H1 (cell line): Measurements from ENCODE around the gene TMEM164. TPM values are rescaled to one million over a fixed set of nuclear protein-coding genes. Genes with fewer than 3 reads are reported as not detected.

Source experiments
- CTCF ChIA-PET: fragments of 300-600 bp; sonication (Branson Sonifier 250); formaldehyde crosslinking; loops from one replicate; lab custom pipeline; 2021; ENCODE audit not compliant: partially characterized antibody; lab: Charles Lee
- POLR2A ChIA-PET: fragments of 300-600 bp; sonication (Branson Sonifier 250); formaldehyde crosslinking; loops from one replicate; lab custom pipeline; 2021; ENCODE audit warnings: inconsistent platforms; ENCODE audit not compliant: partially characterized antibody; lab: Charles Lee
- DNase-seq, 2 experiments: peaks; one replicate each; pipeline versions ENCODE4 v3.0.0 to v3.0.0-alpha.2; 2010 to 2022; ENCODE audit warnings: low spot score in 2 of 2, low read depth in 1 of 2, mixed read lengths in 1 of 2
- FAIRE-seq: peaks from 2 replicates; lab custom pipeline; 2011; peaks lifted over from hg19 to GRCh38; lab: Jason Lieb, UNC
- H2AFZ ChIP-seq: 2 replicates; pipeline ENCODE4 v1.8.1; 2012; ENCODE audit warnings: low read length, inconsistent platforms
- H2AK5ac ChIP-seq: 2 replicates; pipeline ENCODE4 v1.6.1; 2013; ENCODE audit warnings: low read depth, low read length
- H2BK120ac ChIP-seq: replicated peaks from 2 replicates; pipeline ENCODE3; 2013; ENCODE audit warnings: low read depth, low read length, inconsistent platforms
- H2BK12ac ChIP-seq: 2 replicates; pipeline ENCODE4 v1.6.1; 2013; ENCODE audit warnings: low read depth, low read length
- H2BK15ac ChIP-seq: 2 replicates; pipeline ENCODE4 v1.6.1; 2013; ENCODE audit warnings: low read length
- H2BK20ac ChIP-seq: 2 replicates; pipeline ENCODE4 v1.6.1; 2013; ENCODE audit warnings: low read length
- H2BK5ac ChIP-seq: 2 replicates; pipeline ENCODE4 v1.6.1; 2013; ENCODE audit warnings: low read depth, low read length
- H3K14ac ChIP-seq: 2 replicates; pipeline ENCODE4 v1.6.1; 2013; ENCODE audit warnings: inconsistent platforms; ENCODE audit not compliant: insufficient read length
- H3K18ac ChIP-seq: 2 replicates; pipeline ENCODE4 v1.6.1; 2013; ENCODE audit warnings: low read length; ENCODE audit errors: extremely low read depth
- H3K23ac ChIP-seq: 2 replicates; pipeline ENCODE4 v1.6.1; 2013; ENCODE audit warnings: inconsistent platforms; ENCODE audit not compliant: insufficient read length
- H3K23me2 ChIP-seq: 2 replicates; pipeline ENCODE4 v1.6.1; 2013; ENCODE audit warnings: low read depth, low read length
- H3K27ac ChIP-seq: 2 replicates; pipeline ENCODE4 v1.6.1; 2011; ENCODE audit warnings: low read depth, low read length, inconsistent platforms
- H3K27me3 ChIP-seq, 4 experiments: replicated peaks in 1 of 4; 1 replicate in 1 of 4; 2 replicates in 3 of 4; pipeline versions ENCODE4 v1.6.1 to v1.8.1; 2011 to 2013; ENCODE audit warnings: low read length in 3 of 4, mild to moderate bottlenecking in 3 of 4, inconsistent platforms in 2 of 4, mixed read lengths in 2 of 4, moderate library complexity in 1 of 4; ENCODE audit not compliant: control insufficient read depth in 3 of 4, insufficient read depth in 3 of 4; ENCODE audit errors: extremely low read depth in 1 of 4
- H3K36me3 ChIP-seq, 4 experiments: 2 replicates each; pipeline versions ENCODE4 v1.6.1 to v1.8.1; 2011 to 2013; ENCODE audit warnings: mild to moderate bottlenecking in 4 of 4, low read length in 3 of 4, moderate library complexity in 2 of 4, control low read depth in 1 of 4, inconsistent platforms in 1 of 4; ENCODE audit not compliant: insufficient read depth in 4 of 4, control insufficient read depth in 2 of 4
- H3K4ac ChIP-seq: replicated peaks from 2 replicates; pipeline ENCODE3; 2013; ENCODE audit warnings: low read length, low read depth, mixed read lengths, inconsistent platforms; ENCODE audit not compliant: insufficient read length
- H3K4me1 ChIP-seq, 4 experiments: replicated peaks in 1 of 4; 1 replicate in 1 of 4; 2 replicates in 3 of 4; pipeline versions ENCODE4 v1.6.1 to v1.8.1; 2011 to 2013; ENCODE audit warnings: low read length in 3 of 4, inconsistent platforms in 2 of 4, mixed read lengths in 1 of 4; ENCODE audit not compliant: insufficient read depth in 4 of 4, control insufficient read depth in 3 of 4
- H3K4me2 ChIP-seq, 2 experiments: 2 replicates each; pipeline versions ENCODE4 v1.6.1 to v1.8.1; 2011 to 2013; ENCODE audit warnings: low read depth in 2 of 2, low read length in 2 of 2, control low read depth in 1 of 2, inconsistent platforms in 1 of 2, mild to moderate bottlenecking in 1 of 2; ENCODE audit not compliant: insufficient read depth in 1 of 2
- H3K4me3 ChIP-seq, 4 experiments: fragments of 200-600, 300-600 bp in 1 of 4; sonication (generic), shearing (Covaris generic), sonication (Bioruptor Twin) in 1 of 4; 2 replicates each; pipeline versions ENCODE4 v1.5.1 to v1.8.1; 2011 to 2016; ENCODE audit warnings: low read length in 4 of 4, low read depth in 3 of 4, control low read depth in 2 of 4, inconsistent platforms in 2 of 4, mild to moderate bottlenecking in 2 of 4, mixed read lengths in 1 of 4, moderate library complexity in 1 of 4; ENCODE audit not compliant: insufficient read depth in 2 of 4; ENCODE audit errors: extremely low read depth in 1 of 4
- H3K56ac ChIP-seq: replicated peaks from 2 replicates; pipeline ENCODE3; 2013; ENCODE audit warnings: low read depth, mild to moderate bottlenecking, mixed read lengths, low read length, inconsistent platforms; ENCODE audit not compliant: insufficient read length
- H3K79me1 ChIP-seq: 2 replicates; pipeline ENCODE4 v1.6.1; 2013; ENCODE audit warnings: low read depth, low read length, control low read depth
- H3K79me2 ChIP-seq, 2 experiments: 2 replicates each; pipeline versions ENCODE4 v1.6.1 to v1.8.1; 2012 to 2013; ENCODE audit warnings: low read length in 2 of 2, mild to moderate bottlenecking in 2 of 2, inconsistent platforms in 1 of 2; ENCODE audit not compliant: insufficient read depth in 2 of 2, control insufficient read depth in 1 of 2
- H3K9ac ChIP-seq, 4 experiments: replicated peaks in 1 of 4; 1 replicate in 1 of 4; 2 replicates in 3 of 4; pipeline versions ENCODE4 v1.6.1 to v1.8.1; 2011 to 2013; ENCODE audit warnings: low read depth in 3 of 4, low read length in 3 of 4, control low read depth in 2 of 4, mild to moderate bottlenecking in 2 of 4, moderate library complexity in 2 of 4, inconsistent platforms in 1 of 4; ENCODE audit errors: extremely low read depth in 1 of 4
- H3K9me3 ChIP-seq, 2 experiments: 2 replicates each; pipeline versions ENCODE4 v1.6.1 to v1.8.1; 2012 to 2013; ENCODE audit warnings: mild to moderate bottlenecking in 2 of 2, moderate library complexity in 2 of 2, control low read depth in 1 of 2, inconsistent platforms in 1 of 2, low read depth in 1 of 2, low read length in 1 of 2, mixed read lengths in 1 of 2; ENCODE audit not compliant: insufficient read depth in 2 of 2
- H4K20me1 ChIP-seq, 2 experiments: replicated peaks in 1 of 2; 2 replicates each; pipeline versions ENCODE3 to v1.8.1; 2011 to 2013; ENCODE audit warnings: inconsistent platforms in 2 of 2, low read length in 2 of 2, mild to moderate bottlenecking in 1 of 2; ENCODE audit not compliant: insufficient read depth in 2 of 2, control insufficient read depth in 1 of 2
- H4K5ac ChIP-seq: 2 replicates; pipeline ENCODE4 v1.6.1; 2013; ENCODE audit warnings: low read length, low read depth, mixed read lengths, inconsistent platforms; ENCODE audit not compliant: insufficient read length
- H4K8ac ChIP-seq: 2 replicates; pipeline ENCODE4 v1.8.0; 2013; ENCODE audit warnings: mild to moderate bottlenecking, moderate library complexity, low read length, inconsistent platforms; ENCODE audit not compliant: insufficient read depth; ENCODE audit errors: extremely low read depth
- H4K91ac ChIP-seq: replicated peaks from 2 replicates; pipeline ENCODE3; 2013; ENCODE audit warnings: low read length, mixed read lengths, inconsistent platforms; ENCODE audit not compliant: insufficient read length
- ASH2L ChIP-seq: fragments of 200-600, 300-600 bp; sonication (generic); IDR thresholded peaks from one replicate; pipeline ENCODE4 v1.7.1; 2017; ENCODE audit warnings: low read length
- BRCA1 ChIP-seq: IDR thresholded peaks from 2 replicates; pipeline ENCODE4 v1.6.1; 2012; ENCODE audit warnings: low read depth, low read length, improper control_type of control experiment
- CBX5 ChIP-seq: fragments of 300-800, 300-1000 bp; sonication (generic); IDR thresholded peaks from 2 replicates; pipeline ENCODE4 v1.7.1; 2016; ENCODE audit warnings: antibody characterized with exemption, low read length, low read depth
- CBX8 ChIP-seq: fragments of 300-800, 300-1000 bp; sonication (generic); IDR thresholded peaks from 2 replicates; pipeline ENCODE4 v1.7.1; 2016; ENCODE audit warnings: low read depth, low read length, borderline replicate concordance
- CHD1 ChIP-seq: IDR thresholded peaks from 2 replicates; pipeline ENCODE4 v1.6.1; 2012; ENCODE audit warnings: low read depth, low read length, improper control_type of control experiment
- EP300 ChIP-seq, 2 experiments: IDR thresholded peaks; 1 replicate in 1 of 2; 2 replicates in 1 of 2; pipeline ENCODE4 v1.6.1; 2011 to 2012; ENCODE audit warnings: low read depth in 2 of 2, low read length in 2 of 2, mild to moderate bottlenecking in 2 of 2, borderline replicate concordance in 1 of 2, inconsistent platforms in 1 of 2, moderate library complexity in 1 of 2
- EZH2 ChIP-seq: fragments of 200-600 bp; sonication (generic); IDR thresholded peaks from 2 replicates; pipeline ENCODE4 v1.7.1; 2012; ENCODE audit warnings: low read depth, mild to moderate bottlenecking, moderate library complexity, low read length, inconsistent platforms; ENCODE audit not compliant: severe bottlenecking
- HDAC6 ChIP-seq: IDR thresholded peaks from one replicate; pipeline ENCODE4 v1.7.1; 2012; ENCODE audit warnings: low read depth, mild to moderate bottlenecking, inconsistent platforms, low read length, moderate library complexity
- POLR2AphosphoS5 ChIP-seq: IDR thresholded peaks from 2 replicates; pipeline ENCODE4 v1.6.1; 2011; ENCODE audit warnings: low read depth, low read length
- SP1 ChIP-seq: IDR thresholded peaks from 2 replicates; pipeline ENCODE4 v1.6.1; 2011; ENCODE audit warnings: low read depth, low read length
- TAF7 ChIP-seq: optimal IDR thresholded peaks from 2 replicates; pipeline ENCODE3; 2011; ENCODE audit warnings: low read depth, mild to moderate bottlenecking, inconsistent platforms, low read length, moderate library complexity, borderline replicate concordance
- TCF12 ChIP-seq: IDR thresholded peaks from 2 replicates; pipeline ENCODE4 v1.6.1; 2011; ENCODE audit warnings: low read depth, mild to moderate bottlenecking, low read length
- YY1 ChIP-seq: IDR thresholded peaks from 2 replicates; pipeline ENCODE4 v1.6.1; 2011; ENCODE audit warnings: low read depth, mild to moderate bottlenecking, low read length
- ZNF274 ChIP-seq: IDR thresholded peaks from 2 replicates; pipeline ENCODE4 v1.7.0; 2012; ENCODE audit warnings: low read length, borderline replicate concordance; ENCODE audit errors: extremely low read depth
- WGBS, 2 experiments: shearing (Covaris generic) in 1 of 2; methylation state at CpG; one replicate each; pipeline versions ENCODE4 v1.1.6 to v1.1.7; 2013 to 2015; ENCODE audit warnings: low lambda C conversion rate in 2 of 2, mixed read lengths in 2 of 2, inconsistent platforms in 1 of 2, low coverage in 1 of 2, missing lambda C conversion rate in 1 of 2; ENCODE audit not compliant: insufficient replicate concordance in 2 of 2, insufficient coverage in 1 of 2, insufficient read length in 1 of 2; ENCODE audit errors: extremely low coverage in 1 of 2, missing lambda C conversion rate in 1 of 2; 5-methylcytosine and 5-hydroxymethylcytosine counted together
- polyA plus RNA-seq, 7 experiments: library from polyadenylated mRNA; depleted of rRNA in 3 of 7; stranded (reverse) in 5 of 7; unstranded in 2 of 7; fragments of >200 nt in 5 of 7; fragments of 200-250 nt in 2 of 7; gene quantifications; 1 replicate in 5 of 7; 2 replicates in 1 of 7; 4 replicates in 1 of 7; pipeline versions ENCODE4 v1.2.1 to v1.2.3, GENCODE V29; 2011 to 2013; ENCODE audit warnings: missing spikeins in 2 of 7, mixed read lengths in 2 of 7
- total RNA-seq: library from RNA; stranded (reverse); fragmentation: NEBNext Ultra II Directional; extraction: Animal tissue kit (Norgen Biotek cat#: 25700); gene quantifications from 2 replicates; pipeline ENCODE4 v1.2.1, GENCODE V29; 2021
- TF ChIP-seq, protein P1 (sequence below): IDR thresholded peaks from 2 replicates; pipeline ENCODE4 v1.6.1; 2011; ENCODE audit warnings: low read depth, mild to moderate bottlenecking, low read length; ENCODE audit not compliant: insufficient read depth

Gene TMEM164
- total and polyA plus RNA-seq, 2 of the 8 experiments (the other 6 are each of a cell fraction or from before 2014, with no cell fraction given) = 7.3 to 14.8 TPM

DNA sequence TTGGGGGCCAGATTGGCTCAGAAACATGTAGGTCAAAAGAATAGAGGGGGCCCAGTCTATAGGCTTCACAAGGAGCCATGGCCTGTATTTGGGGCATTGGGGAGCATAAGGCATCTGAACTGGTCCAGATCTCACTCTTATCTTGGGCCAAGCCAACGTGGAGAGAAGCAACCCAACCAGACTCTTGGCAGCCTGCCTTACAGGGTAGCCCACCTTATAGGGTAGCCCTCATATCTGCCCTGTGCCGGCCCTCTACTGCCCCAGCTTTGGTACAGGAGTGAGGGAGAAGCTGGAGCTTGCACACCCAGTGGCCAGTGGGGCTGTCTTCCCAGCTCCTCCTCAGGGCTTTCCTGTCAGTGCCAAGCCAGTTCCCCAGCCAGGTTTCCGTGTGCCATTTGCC lies 172.8 kb downstream of the TMEM164 start:
- ChIA-PET POLR2A (no interaction called here), CTCF (interaction anchor here (1.0 to 34.1 kb wide), 5 partner anchors 8 to 236 kb away, joined by 3 to 742 read pairs (median 4); no protein-coding TSS in a partner anchor)
- H2BK15ac ChIP-seq = no peak overlapping the region
- TF ChIP-seq BRCA1 = no peak
- TF ChIP-seq TAF7 = no peak
- no peak for TF ChIP-seq CHD1
- TF ChIP-seq HDAC6 = no peak
- TF ChIP-seq ZNF274 = no peak
- no peak for TF ChIP-seq CBX5
- no peak for TF ChIP-seq ASH2L
- no peak for TF ChIP-seq YY1
- no peak for TF ChIP-seq POLR2AphosphoS5
- TF ChIP-seq EP300 (IDR thresholded peaks at IDR 0.05; ENCODE audit: borderline replicate concordance in 1 of 2, low read depth in 2 of 2, low read length in 2 of 2) = no peak
- TF ChIP-seq TCF12 = no peak
- no peak for TF ChIP-seq CBX8
- no peak for TF ChIP-seq EZH2
- no peak for TF ChIP-seq SP1
- TF ChIP-seq, protein P1, sequence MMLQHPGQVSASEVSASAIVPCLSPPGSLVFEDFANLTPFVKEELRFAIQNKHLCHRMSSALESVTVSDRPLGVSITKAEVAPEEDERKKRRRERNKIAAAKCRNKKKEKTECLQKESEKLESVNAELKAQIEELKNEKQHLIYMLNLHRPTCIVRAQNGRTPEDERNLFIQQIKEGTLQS = no peak

More for the DNA sequence above, 172.8 kb downstream of the TMEM164 start:
- Histone ChIP-seq H3K18ac (no peak overlapping the region), H2AK5ac (no peak overlapping the region), H3K14ac (no peak overlapping the region), H4K8ac (no peak overlapping the region), H3K79me1 (no peaks in the 10 kb centered on the region), H2BK12ac (no peak overlapping the region), H3K4ac (no peak overlapping the region), H3K79me2 (no peaks in the 10 kb centered on the region), H3K4me2 (no peak overlapping the region), H3K9ac (no peak overlapping the region), H3K4me3 (no peak overlapping the region), H3K27ac (no peak overlapping the region), H2BK5ac (no peak overlapping the region), H3K9me3 (no peaks in the 10 kb centered on the region), H3K23ac (no peak overlapping the region), H2AFZ (no peak overlapping the region), H3K27me3 (no peaks in the 10 kb centered on the region), H4K91ac (no peak overlapping the region), H3K4me1 (no peaks in the 10 kb centered on the region; a peak in 2 of 7 replicates), H3K23me2 (no peaks in the 10 kb centered on the region; the same call in 1 of the 2 replicates), H2BK20ac (no peak overlapping the region), H4K5ac (no peak overlapping the region), H2BK120ac (no peak overlapping the region), H4K20me1 (peaks cover 0 to 1% of the 10 kb centered on the region in 2 experiments), H3K56ac (no peak overlapping the region), H3K36me3 (no peaks in the 10 kb centered on the region)
- DNase-seq = no peak
- 83% methylated on average over 2 of the region's 3 CpGs; no CpG with 5 or more reads in 1 of the 2 experiments for WGBS, 2 experiments
- no peak for FAIRE-seq
